Measurements from ENCODE around the gene SFXN5. TPM values are rescaled to one million over a fixed set of nuclear protein-coding genes. Genes with fewer than 3 reads are reported as not detected.
"Not testable (repeated sequence)": the region's sequence is repeated elsewhere in the genome, so short reads cannot be mapped to it uniquely, and the experiment has no call there.

SFXN5 gene
- total RNA-seq, 2 experiments from 2014 or later = 15.7 to 18.6 TPM

GRCh38 chr2:73093601-73094218 is 22.2 kb upstream of the SFXN5 start:
- DNase-seq; H3K4me3 Mint-ChIP-seq; H3K9me3 Mint-ChIP-seq (ENCODE audit: insufficient read depth); H3K27me3 Mint-ChIP-seq (ENCODE audit: low read depth); H3K4me1 Mint-ChIP-seq (ENCODE audit: low read depth); ATAC-seq; H3K36me3 Mint-ChIP-seq (ENCODE audit: low read depth); H3K27ac Mint-ChIP-seq: not testable (repeated sequence)
- POLR2A ChIA-PET = interaction anchor here (0.6 kb wide), 1 partner anchor 151 kb away, joined by 3 read pairs; no protein-coding TSS in a partner anchor
- CTCF ChIA-PET = interaction anchor here (1.0 to 1.4 kb wide), 3 partner anchors 9 to 206 kb away, joined by 3 to 7 read pairs (median 3); partner anchors contain the start of gene SPR

DNA sequence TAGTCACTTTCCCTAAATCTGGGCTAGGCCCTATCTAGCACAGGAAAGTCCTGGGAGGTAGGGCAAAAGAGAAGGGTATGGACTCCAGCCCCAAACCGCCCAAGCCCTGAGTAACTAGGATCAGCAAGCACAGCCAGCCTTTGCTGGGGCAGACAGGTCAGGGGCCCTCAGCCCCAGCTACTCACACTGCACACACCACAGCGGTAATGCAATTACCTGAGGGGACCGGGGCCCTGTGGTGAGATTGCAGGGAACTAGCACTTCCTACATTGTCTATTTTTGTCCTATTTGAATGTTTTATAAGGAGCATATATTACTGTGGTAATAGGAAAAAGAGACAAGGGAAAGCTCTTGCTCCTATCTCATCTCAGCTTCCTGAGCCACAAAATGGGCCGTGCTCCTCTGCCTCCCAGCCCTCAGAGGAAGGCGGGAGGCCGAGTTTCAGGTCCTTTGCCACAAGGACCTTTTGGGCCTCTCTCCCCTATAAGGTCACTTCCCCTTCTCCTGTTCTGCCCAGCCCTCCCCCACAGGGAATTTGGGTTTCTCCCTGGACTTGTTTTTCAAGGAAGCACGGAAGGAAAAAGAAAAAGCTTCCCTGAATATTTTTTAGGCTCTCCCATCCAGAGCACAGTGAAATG is 20.8 kb upstream of the SFXN5 start:
- no peak for ATAC-seq
- Mint-ChIP-seq H3K27ac (no peak overlapping the region), H3K4me1 (ENCODE audit: low read depth) (no peaks in the 10 kb centered on the region), H3K4me3 (no peak overlapping the region), H3K9me3 (ENCODE audit: insufficient read depth) (no peaks in the 10 kb centered on the region), H3K36me3 (ENCODE audit: low read depth) (no peaks in the 10 kb centered on the region), H3K27me3 (ENCODE audit: low read depth) (peaks cover 3% of the 10 kb centered on the region)
- CTCF ChIA-PET = interaction anchor here (1.0 to 1.8 kb wide), 2 partner anchors 8 to 85 kb away, joined by 3 to 6 read pairs; no protein-coding TSS in a partner anchor
- POLR2A ChIA-PET = no interaction called here
- no peak for DNase-seq

- POLR2A ChIA-PET = no interaction called here
- H3K4me1 Mint-ChIP-seq (ENCODE audit: low read depth) = no peaks in the 10 kb centered on the region
- CTCF ChIA-PET = interaction anchor here (1.8 kb wide), 1 partner anchor 85 kb away, joined by 6 read pairs; no protein-coding TSS in a partner anchor
- peaks cover 3% of the 10 kb centered on the region for H3K27me3 Mint-ChIP-seq (ENCODE audit: low read depth)
- no peaks in the 10 kb centered on the region for H3K9me3 Mint-ChIP-seq (ENCODE audit: insufficient read depth)
- H3K27ac Mint-ChIP-seq = no peak overlapping the region
- no peak for DNase-seq
- H3K4me3 Mint-ChIP-seq = no peak overlapping the region
- H3K36me3 Mint-ChIP-seq (ENCODE audit: low read depth) = no peaks in the 10 kb centered on the region
- ATAC-seq = no peak
Measured at GRCh38 chr2:73091696-73092095, 20.2 kb upstream of the SFXN5 start.

- Mint-ChIP-seq H3K27ac (no peak overlapping the region), H3K27me3 (ENCODE audit: low read depth) (no peaks in the 10 kb centered on the region), H3K9me3 (ENCODE audit: insufficient read depth) (no peaks in the 10 kb centered on the region), H3K4me3 (no peak overlapping the region), H3K36me3 (ENCODE audit: low read depth) (no peaks in the 10 kb centered on the region), H3K4me1 (ENCODE audit: low read depth) (no peaks in the 10 kb centered on the region)
- ChIA-PET CTCF (interaction anchor here (1.8 kb wide), 1 partner anchor 86 kb away, joined by 6 read pairs; no protein-coding TSS in a partner anchor), POLR2A (no interaction called here)
- no peak for ATAC-seq
- no peak for DNase-seq
Measured at GRCh38 chr2:73091164-73091563, 19.7 kb upstream of the SFXN5 start.

DNA sequence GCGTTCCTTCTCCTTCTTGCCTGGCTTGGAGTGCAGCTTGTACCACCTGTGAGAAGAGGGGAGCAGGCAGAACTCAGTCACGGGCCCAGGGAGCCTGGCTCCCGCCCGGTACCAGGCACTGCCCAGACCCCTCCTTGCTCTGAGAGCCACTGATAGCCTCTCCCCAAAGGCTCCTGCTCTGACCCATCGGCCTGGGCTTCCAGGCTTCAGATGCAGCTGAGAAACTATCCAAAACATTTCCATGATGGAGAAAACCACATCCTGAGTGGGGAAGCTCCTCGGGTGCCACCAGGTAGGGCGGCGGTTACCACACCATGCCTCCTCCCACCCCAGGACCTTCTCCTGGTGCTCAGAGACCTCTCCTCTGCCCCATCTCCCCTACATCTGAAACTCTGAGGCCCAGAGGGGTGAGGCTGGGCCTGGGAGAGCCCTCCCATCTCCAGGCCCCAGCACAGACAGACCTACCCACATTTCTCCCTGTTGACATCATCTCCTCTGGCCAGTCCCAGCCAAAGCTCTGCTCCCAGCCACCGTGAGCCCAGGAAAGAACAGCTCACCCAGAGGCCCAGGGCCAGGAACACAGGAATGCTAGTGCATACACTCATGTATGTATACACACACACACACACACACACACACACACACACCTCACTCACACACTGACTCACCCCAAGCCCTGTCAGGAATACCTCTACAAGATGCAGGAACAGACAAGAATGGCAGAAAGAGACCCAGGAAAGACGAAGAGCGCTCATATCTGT is 17.9 kb upstream of the SFXN5 start:
- no peak overlapping the region for H3K27ac Mint-ChIP-seq
- ATAC-seq (no peak), DNase-seq (no peak)
- H3K4me1 Mint-ChIP-seq (ENCODE audit: low read depth) = no peaks in the 10 kb centered on the region
- H3K36me3 Mint-ChIP-seq (ENCODE audit: low read depth) = no peaks in the 10 kb centered on the region
- CTCF ChIA-PET = interaction anchor here (0.9 to 7.5 kb wide), 2 partner anchors 86 to 123 kb away, joined by 3 to 72 read pairs; no protein-coding TSS in a partner anchor
- H3K4me3 Mint-ChIP-seq = no peak overlapping the region
- POLR2A ChIA-PET = no interaction called here
- no peaks in the 10 kb centered on the region for H3K9me3 Mint-ChIP-seq (ENCODE audit: insufficient read depth)
- no peaks in the 10 kb centered on the region for H3K27me3 Mint-ChIP-seq (ENCODE audit: low read depth)

GRCh38 chr2:73088703-73089102 is 17.2 kb upstream of the SFXN5 start:
- Mint-ChIP-seq H3K27me3 (ENCODE audit: low read depth) (no peaks in the 10 kb centered on the region), H3K36me3 (ENCODE audit: low read depth) (no peaks in the 10 kb centered on the region), H3K4me1 (ENCODE audit: low read depth) (no peaks in the 10 kb centered on the region), H3K4me3 (no peak overlapping the region), H3K9me3 (ENCODE audit: insufficient read depth) (no peaks in the 10 kb centered on the region), H3K27ac (no peak overlapping the region)
- DNase-seq (no peak), ATAC-seq (no peak)
- POLR2A ChIA-PET = no interaction called here
- CTCF ChIA-PET = interaction anchor here (0.9 to 7.5 kb wide), 3 partner anchors 8 to 124 kb away, joined by 3 to 72 read pairs (median 3); no protein-coding TSS in a partner anchor

DNA sequence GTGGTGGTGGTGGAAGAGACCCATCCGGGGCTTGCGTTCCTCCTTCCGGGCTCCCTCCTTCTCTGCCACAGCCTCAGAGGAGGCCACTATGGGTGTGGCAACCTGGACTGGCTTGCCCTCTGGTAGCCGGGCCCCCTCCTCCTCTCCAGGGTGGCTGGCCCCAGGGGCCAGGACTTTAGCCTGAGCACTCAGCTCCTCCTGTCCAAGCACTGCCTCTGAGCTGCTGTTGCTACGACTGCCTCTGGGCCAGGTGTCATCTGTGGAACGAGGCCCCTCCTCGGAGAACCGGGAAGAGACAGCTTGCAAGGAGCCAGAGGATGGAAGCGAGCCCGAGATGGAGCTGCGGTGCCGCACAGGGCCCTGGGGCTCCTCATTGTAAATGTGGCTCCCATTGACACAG is 16.7 kb upstream of the SFXN5 start:
- no peaks in the 10 kb centered on the region for H3K27me3 Mint-ChIP-seq (ENCODE audit: low read depth)
- no peaks in the 10 kb centered on the region for H3K9me3 Mint-ChIP-seq (ENCODE audit: insufficient read depth)
- no peaks in the 10 kb centered on the region for H3K4me1 Mint-ChIP-seq (ENCODE audit: low read depth)
- ChIA-PET POLR2A (no interaction called here), CTCF (interaction anchor here (0.9 to 7.5 kb wide), 5 partner anchors 8 to 124 kb away, joined by 3 to 72 read pairs (median 4); no protein-coding TSS in a partner anchor)
- H3K4me3 Mint-ChIP-seq = no peak overlapping the region
- DNase-seq = no peak
- no peak for ATAC-seq
- no peaks in the 10 kb centered on the region for H3K36me3 Mint-ChIP-seq (ENCODE audit: low read depth)
- H3K27ac Mint-ChIP-seq = no peak overlapping the region

- no peak overlapping the region for H3K27ac Mint-ChIP-seq
- ATAC-seq = no peak
- ChIA-PET CTCF (interaction anchor here (0.7 to 7.5 kb wide), 8 partner anchors 9 to 125 kb away, joined by 3 to 72 read pairs (median 4); partner anchors contain the start of gene SMYD5), POLR2A (no interaction called here)
- H3K36me3 Mint-ChIP-seq (ENCODE audit: low read depth) = no peaks in the 10 kb centered on the region
- H3K4me3 Mint-ChIP-seq = no peak overlapping the region
- no peaks in the 10 kb centered on the region for H3K4me1 Mint-ChIP-seq (ENCODE audit: low read depth)
- DNase-seq = no peak
- H3K27me3 Mint-ChIP-seq (ENCODE audit: low read depth) = no peaks in the 10 kb centered on the region
- no peaks in the 10 kb centered on the region for H3K9me3 Mint-ChIP-seq (ENCODE audit: insufficient read depth)
Measured at GRCh38 chr2:73087311-73087710, 15.8 kb upstream of the SFXN5 start.

- no peaks in the 10 kb centered on the region for H3K36me3 Mint-ChIP-seq (ENCODE audit: low read depth)
- no peaks in the 10 kb centered on the region for H3K27me3 Mint-ChIP-seq (ENCODE audit: low read depth)
- no peaks in the 10 kb centered on the region for H3K4me1 Mint-ChIP-seq (ENCODE audit: low read depth)
- DNase-seq = peak; percentile 88
- H3K4me3 Mint-ChIP-seq = no peak overlapping the region
- H3K9me3 Mint-ChIP-seq (ENCODE audit: insufficient read depth) = no peaks in the 10 kb centered on the region
- ChIA-PET CTCF (interaction anchor here (0.7 to 7.5 kb wide), 14 partner anchors 11 to 193 kb away, joined by 3 to 72 read pairs (median 8); partner anchors contain the start of genes SFXN5 and SMYD5), POLR2A (interaction anchor here (1.7 kb wide), 1 partner anchor 26 kb away, joined by 4 read pairs; the partner anchor contains the start of gene RAB11FIP5)
- no peak overlapping the region for H3K27ac Mint-ChIP-seq
- peak; percentile 89 for ATAC-seq
Measured at GRCh38 chr2:73085691-73086090, 14.2 kb upstream of the SFXN5 start.

DNA sequence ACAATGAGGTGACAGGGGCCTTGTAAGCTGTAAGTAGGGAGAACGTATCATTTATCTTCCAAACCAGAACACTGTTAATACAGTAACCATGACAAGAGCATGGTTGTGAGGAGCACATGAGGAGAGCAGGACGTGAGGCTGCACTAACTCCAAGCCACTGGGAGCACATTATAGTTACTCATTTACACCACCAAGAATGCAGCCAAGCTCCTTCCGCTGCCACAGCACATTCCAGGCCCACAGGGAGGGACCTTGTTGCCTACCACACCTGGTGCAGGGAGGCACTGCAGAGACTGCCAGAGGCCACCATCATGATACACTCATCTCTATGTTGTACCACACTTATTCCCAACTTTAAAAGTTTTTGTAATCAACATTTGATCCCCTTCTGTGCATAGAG is 13.5 kb upstream of the SFXN5 start:
- ChIA-PET POLR2A (interaction anchor here (1.7 kb wide), 1 partner anchor 27 kb away, joined by 4 read pairs; the partner anchor contains the start of gene RAB11FIP5), CTCF (interaction anchor here (0.6 to 7.5 kb wide), 16 partner anchors 8 to 192 kb away, joined by 3 to 72 read pairs (median 8); partner anchors contain the start of genes SFXN5 and SMYD5)
- H3K27ac Mint-ChIP-seq = no peak overlapping the region
- ATAC-seq (no peak), DNase-seq (no peak)
- no peaks in the 10 kb centered on the region for H3K4me1 Mint-ChIP-seq (ENCODE audit: low read depth)
- H3K27me3 Mint-ChIP-seq (ENCODE audit: low read depth) = no peaks in the 10 kb centered on the region
- no peaks in the 10 kb centered on the region for H3K36me3 Mint-ChIP-seq (ENCODE audit: low read depth)
- no peak overlapping the region for H3K4me3 Mint-ChIP-seq
- H3K9me3 Mint-ChIP-seq (ENCODE audit: insufficient read depth) = no peaks in the 10 kb centered on the region

DNA sequence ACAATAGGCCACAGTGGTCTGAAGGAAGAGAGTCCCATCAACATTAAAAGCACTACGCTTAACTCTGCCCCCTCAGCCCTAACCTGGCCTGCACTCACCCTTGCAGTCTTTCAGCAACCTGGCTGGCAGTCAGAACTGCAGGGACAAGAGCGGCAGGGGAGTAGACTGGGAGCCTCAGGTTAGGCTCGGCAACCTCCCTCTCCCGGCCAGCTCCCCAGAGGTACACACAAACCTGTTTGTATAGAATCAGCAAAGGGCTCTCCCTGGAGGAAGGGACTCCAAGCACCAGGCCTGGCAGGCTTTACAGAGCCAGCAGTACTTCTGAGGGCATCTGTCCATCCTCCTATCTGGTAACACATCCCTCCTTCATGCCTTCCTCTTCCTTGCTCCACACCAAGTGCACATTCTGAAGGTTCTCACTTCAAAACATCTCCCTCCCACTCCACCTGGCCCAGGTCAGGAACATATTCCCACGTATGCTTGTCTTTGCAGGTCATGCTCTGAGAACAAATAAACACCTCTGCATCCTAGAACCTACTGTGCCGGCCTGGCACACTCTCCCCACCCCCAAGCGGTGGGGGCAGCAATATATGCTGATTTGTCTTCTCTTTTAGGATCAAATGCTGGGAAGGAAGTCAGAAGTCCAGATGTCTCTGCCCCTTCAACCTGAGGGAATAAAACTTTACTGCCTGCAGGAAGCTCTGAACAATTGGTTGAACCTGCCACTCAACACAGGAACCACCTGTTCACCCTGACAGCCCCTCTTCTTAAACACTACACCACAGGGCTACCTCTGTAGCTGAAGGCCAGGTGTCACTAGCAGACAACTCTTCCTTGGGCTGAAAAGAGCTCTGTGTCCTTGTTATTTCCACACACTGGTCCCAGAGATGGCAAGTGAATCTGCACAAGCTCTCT is 12.6 kb upstream of the SFXN5 start:
- DNase-seq (no peak), ATAC-seq (no peak)
- Mint-ChIP-seq H3K4me3 (no peak overlapping the region), H3K9me3 (ENCODE audit: insufficient read depth) (no peaks in the 10 kb centered on the region), H3K27ac (no peak overlapping the region), H3K36me3 (ENCODE audit: low read depth) (no peaks in the 10 kb centered on the region), H3K27me3 (ENCODE audit: low read depth) (no peaks in the 10 kb centered on the region), H3K4me1 (ENCODE audit: low read depth) (no peaks in the 10 kb centered on the region)
- ChIA-PET CTCF (interaction anchor here (0.8 to 7.5 kb wide), 14 partner anchors 9 to 191 kb away, joined by 3 to 72 read pairs (median 8); partner anchors contain the start of genes SFXN5 and SMYD5), POLR2A (no interaction called here)
